Activated T-helper 1 cell treated with anti-CD3 and anti-CD28 coated beads, Interleukin-12 subunit alpha, Interleukin-12 subunit beta, Interleukin-2, Interleukin-4 antibody, amounts not matched to agents 30 ng/mL and 10 ng/mL and 1 ng/mL, durations not matched to agents 14 hours and 24 hours and 36 hours (primary cell): Measurements from ENCODE around the gene ZNF436. TPM values are rescaled to one million over a fixed set of nuclear protein-coding genes. Genes with fewer than 3 reads are reported as not detected.
"Not testable (repeated sequence)": the region's sequence is repeated elsewhere in the genome, so short reads cannot be mapped to it uniquely, and the experiment has no call there.

ENCODE experiments used
- DNase-seq: peaks from one replicate; pipeline ENCODE4 v3.0.0; 2021; ENCODE audit warnings: low spot score
- H3K27ac Mint-ChIP-seq: one replicate; pipeline ENCODE4 v1.8.0; 2021; ENCODE audit warnings: mild to moderate bottlenecking, mixed read lengths
- H3K27me3 Mint-ChIP-seq: one replicate; pipeline ENCODE4 v1.8.0; 2022; ENCODE audit warnings: mild to moderate bottlenecking, moderate library complexity, mixed read lengths; ENCODE audit not compliant: insufficient read depth
- H3K36me3 Mint-ChIP-seq: one replicate; pipeline ENCODE4 v1.8.0; 2021; ENCODE audit warnings: low read depth, mixed read lengths
- H3K4me1 Mint-ChIP-seq: one replicate; pipeline ENCODE4 v1.8.0; 2021; ENCODE audit warnings: low read depth, mixed read lengths
- H3K4me3 Mint-ChIP-seq: one replicate; pipeline ENCODE4 v1.8.0; 2021; ENCODE audit warnings: mild to moderate bottlenecking, moderate library complexity, mixed read lengths
- H3K9me3 Mint-ChIP-seq: one replicate; pipeline ENCODE4 v1.8.0; 2021; ENCODE audit warnings: mixed read lengths
- intact Hi-C: fragments of 100-400 bp; cut with micrococcal nuclease; formaldehyde crosslinking; loops from one replicate; pipeline ENCODE4 v1.15.1; 2024
- total RNA-seq: library from RNA; stranded (reverse); gene quantifications from 2 replicates; pipeline ENCODE4 v1.2.3, GENCODE V29; 2022

The ZNF436 gene
- total RNA-seq, 1 donor from 2014 or later: 4.6 TPM

GRCh38 chr1:23385119-23385621 lies 15.5 kb upstream of the ZNF436 start:
- no peaks in the 10 kb centered on the region for H3K27me3 Mint-ChIP-seq
- no peaks in the 10 kb centered on the region for H3K36me3 Mint-ChIP-seq
- DNase-seq: no peak
- H3K4me3 Mint-ChIP-seq: no peak overlapping the region
- H3K4me1 Mint-ChIP-seq: no peaks in the 10 kb centered on the region
- no peak overlapping the region for H3K27ac Mint-ChIP-seq
- no peaks in the 10 kb centered on the region for H3K9me3 Mint-ChIP-seq
- intact Hi-C loops: no loop called here

GRCh38 chr1:23384312-23385058 lies 14.8 kb upstream of the ZNF436 start:
- H3K36me3 Mint-ChIP-seq: no peaks in the 10 kb centered on the region
- intact Hi-C loops: no loop called here
- DNase-seq: no peak
- no peak overlapping the region for H3K27ac Mint-ChIP-seq
- H3K4me1 Mint-ChIP-seq: no peaks in the 10 kb centered on the region
- H3K9me3 Mint-ChIP-seq: no peaks in the 10 kb centered on the region
- H3K4me3 Mint-ChIP-seq: no peak overlapping the region
- no peaks in the 10 kb centered on the region for H3K27me3 Mint-ChIP-seq

GRCh38 chr1:23383577-23384311 lies 14.1 kb upstream of the ZNF436 start:
- intact Hi-C loops: no loop called here
- H3K4me3 Mint-ChIP-seq: no peak overlapping the region

GRCh38 chr1:23381233-23381885 lies 11.7 kb upstream of the ZNF436 start:
- H3K27ac Mint-ChIP-seq: no peak overlapping the region
- H3K9me3 Mint-ChIP-seq: no peaks in the 10 kb centered on the region
- intact Hi-C loops: no loop called here
- H3K27me3 Mint-ChIP-seq: no peaks in the 10 kb centered on the region
- H3K4me3 Mint-ChIP-seq: no peak overlapping the region
- DNase-seq: no peak
- H3K36me3 Mint-ChIP-seq: peaks cover 2% of the 10 kb centered on the region
- H3K4me1 Mint-ChIP-seq: no peaks in the 10 kb centered on the region

More at GRCh38 chr1:23383577-23384311, 14.1 kb upstream of the ZNF436 start:
- Mint-ChIP-seq H3K4me1 (no peaks in the 10 kb centered on the region), H3K9me3 (no peaks in the 10 kb centered on the region), H3K36me3 (peaks cover 2% of the 10 kb centered on the region), H3K27me3 (no peaks in the 10 kb centered on the region), H3K27ac (no peak overlapping the region)
- no peak for DNase-seq

GRCh38 chr1:23380719-23381118 lies 11.1 kb upstream of the ZNF436 start:
- intact Hi-C loops: no loop called here
- peaks cover 2% of the 10 kb centered on the region for H3K36me3 Mint-ChIP-seq
- no peak overlapping the region for H3K4me3 Mint-ChIP-seq
- H3K27ac Mint-ChIP-seq: no peak overlapping the region
- DNase-seq: no peak
- H3K27me3 Mint-ChIP-seq: no peaks in the 10 kb centered on the region
- H3K4me1 Mint-ChIP-seq: no peaks in the 10 kb centered on the region
- no peaks in the 10 kb centered on the region for H3K9me3 Mint-ChIP-seq

GRCh38 chr1:23380236-23380635 lies 10.6 kb upstream of the ZNF436 start:
- H3K27ac Mint-ChIP-seq, DNase-seq, H3K36me3 Mint-ChIP-seq, H3K9me3 Mint-ChIP-seq, H3K4me3 Mint-ChIP-seq, H3K27me3 Mint-ChIP-seq, H3K4me1 Mint-ChIP-seq, intact Hi-C loops: not testable (repeated sequence)

- peaks cover 2% of the 10 kb centered on the region for H3K27me3 Mint-ChIP-seq
- no peak overlapping the region for H3K27ac Mint-ChIP-seq
- intact Hi-C loops: no loop called here
- DNase-seq: no peak
- no peak overlapping the region for H3K4me3 Mint-ChIP-seq
- H3K4me1 Mint-ChIP-seq: no peaks in the 10 kb centered on the region
- H3K36me3 Mint-ChIP-seq: peaks cover 4% of the 10 kb centered on the region
- H3K9me3 Mint-ChIP-seq: no peaks in the 10 kb centered on the region
These were observed 7.5 kb upstream of the ZNF436 start for GRCh38 chr1:23376890-23377811.

- H3K9me3 Mint-ChIP-seq, H3K4me3 Mint-ChIP-seq, H3K27me3 Mint-ChIP-seq, H3K27ac Mint-ChIP-seq, DNase-seq, intact Hi-C loops, H3K36me3 Mint-ChIP-seq: not testable (repeated sequence)
- H3K4me1 Mint-ChIP-seq: peaks cover 13% of the 10 kb centered on the region
These were observed 4.6 kb upstream of the ZNF436 start for GRCh38 chr1:23374079-23374735.

- Mint-ChIP-seq H3K4me1 (peaks cover 19% of the 10 kb centered on the region), H3K9me3 (no peaks in the 10 kb centered on the region), H3K27me3 (peaks cover 2% of the 10 kb centered on the region), H3K27ac (no peak overlapping the region), H3K4me3 (no peak overlapping the region), H3K36me3 (peaks cover 8% of the 10 kb centered on the region)
- intact Hi-C loops: no loop called here
- DNase-seq: no peak
These were observed 2.6 kb upstream of the ZNF436 start for GRCh38 chr1:23371987-23372880.

GRCh38 chr1:23370709-23371584 lies 1.3 kb upstream of the ZNF436 start:
- no peak overlapping the region for H3K27ac Mint-ChIP-seq
- peaks cover 10% of the 10 kb centered on the region for H3K9me3 Mint-ChIP-seq
- intact Hi-C loops: no loop called here
- peaks cover 27% of the 10 kb centered on the region for H3K4me1 Mint-ChIP-seq
- H3K36me3 Mint-ChIP-seq: peaks cover 19% of the 10 kb centered on the region
- DNase-seq: no peak
- H3K27me3 Mint-ChIP-seq: peaks cover 2% of the 10 kb centered on the region
- peak overlapping the region; percentile 95 for H3K4me3 Mint-ChIP-seq

- peaks cover 2% of the 10 kb centered on the region for H3K27me3 Mint-ChIP-seq
- peaks cover 21% of the 10 kb centered on the region for H3K36me3 Mint-ChIP-seq
- H3K9me3 Mint-ChIP-seq: peaks cover 12% of the 10 kb centered on the region
- H3K4me3 Mint-ChIP-seq: peak overlapping the region; percentile 95
- H3K27ac Mint-ChIP-seq: peak overlapping the region; percentile 13
- no peak for DNase-seq
- peaks cover 27% of the 10 kb centered on the region for H3K4me1 Mint-ChIP-seq
- intact Hi-C loops: no loop called here
These were observed 683 bp upstream of the ZNF436 start for GRCh38 chr1:23370330-23370708.
